ENCODE data around the gene SAMD4A. TPM values are rescaled to one million over a fixed set of nuclear protein-coding genes. Genes with fewer than 3 reads are reported as not detected.
A peak's percentile ranks its signal among the peaks of the same experiment; 100 is the strongest.

SAMD4A gene
- total RNA-seq, 6 experiments from 2014 or later, result 33.8 to 53.7 (median 41.0) TPM

- peak; percentile 33 for DNase-seq
- H3K27me3 Mint-ChIP-seq (ENCODE audit: insufficient read depth), result no peaks in the 10 kb centered on the region
These were observed 163.4 kb downstream of the SAMD4A start for GRCh38 chr14:54730156-54730961.

GRCh38 chr14:54734966-54735365 is 168.0 kb downstream of the SAMD4A start:
- Mint-ChIP-seq H3K9me3 (no peaks in the 10 kb centered on the region), H3K27me3 (ENCODE audit: insufficient read depth) (no peaks in the 10 kb centered on the region), H3K4me1 (ENCODE audit: low read depth) (peaks cover 69% of the 10 kb centered on the region)

More at GRCh38 chr14:54730156-54730961, 163.4 kb downstream of the SAMD4A start:
- Mint-ChIP-seq H3K27ac (peak overlapping the region; percentile 88), H3K4me1 (ENCODE audit: low read depth) (peaks cover 68% of the 10 kb centered on the region), H3K9me3 (no peaks in the 10 kb centered on the region), H3K36me3 (ENCODE audit: low read depth) (no peaks in the 10 kb centered on the region), H3K4me3 (peak overlapping the region; percentile 84)
- TF ChIP-seq CTCF (IDR thresholded peaks at IDR 0.05), result no peak

GRCh38 chr14:54735424-54735823 is 168.5 kb downstream of the SAMD4A start:
- H3K4me1 Mint-ChIP-seq (ENCODE audit: low read depth), result peaks cover 64% of the 10 kb centered on the region
- H3K9me3 Mint-ChIP-seq, result no peaks in the 10 kb centered on the region
- no peak overlapping the region for H3K4me3 Mint-ChIP-seq
- DNase-seq, result no peak
- TF ChIP-seq CTCF (IDR thresholded peaks at IDR 0.05), result no peak
- no peaks in the 10 kb centered on the region for H3K27me3 Mint-ChIP-seq (ENCODE audit: insufficient read depth)
- H3K36me3 Mint-ChIP-seq (ENCODE audit: low read depth), result peaks cover 6% of the 10 kb centered on the region
- no peak overlapping the region for H3K27ac Mint-ChIP-seq

More at GRCh38 chr14:54734966-54735365, 168.0 kb downstream of the SAMD4A start:
- no peak overlapping the region for H3K4me3 Mint-ChIP-seq
- no peak for DNase-seq
- peaks cover 6% of the 10 kb centered on the region for H3K36me3 Mint-ChIP-seq (ENCODE audit: low read depth)
- no peak for TF ChIP-seq CTCF (IDR thresholded peaks at IDR 0.05)
- H3K27ac Mint-ChIP-seq, result no peak overlapping the region

GRCh38 chr14:54737132-54737711 is 170.3 kb downstream of the SAMD4A start:
- no peak for TF ChIP-seq CTCF (IDR thresholded peaks at IDR 0.05)
- H3K4me1 Mint-ChIP-seq (ENCODE audit: low read depth), result peaks cover 51% of the 10 kb centered on the region
- H3K36me3 Mint-ChIP-seq (ENCODE audit: low read depth), result peaks cover 19% of the 10 kb centered on the region
- H3K27me3 Mint-ChIP-seq (ENCODE audit: insufficient read depth), result no peaks in the 10 kb centered on the region
- peak; percentile 85 for DNase-seq
- peak overlapping the region; percentile 45 for H3K27ac Mint-ChIP-seq
- 0 out of 2 replicates have a peak overlapping the region, but pooled peaks have one; percentile 5 for H3K4me3 Mint-ChIP-seq
- H3K9me3 Mint-ChIP-seq, result no peaks in the 10 kb centered on the region

GRCh38 chr14:54738009-54738408 is 171.1 kb downstream of the SAMD4A start:
- no peak for TF ChIP-seq CTCF (IDR thresholded peaks at IDR 0.05)
- H3K9me3 Mint-ChIP-seq, result no peaks in the 10 kb centered on the region
- no peak overlapping the region for H3K4me3 Mint-ChIP-seq
- peaks cover 19% of the 10 kb centered on the region for H3K36me3 Mint-ChIP-seq (ENCODE audit: low read depth)
- H3K4me1 Mint-ChIP-seq (ENCODE audit: low read depth), result peaks cover 46% of the 10 kb centered on the region
- DNase-seq, result no peak
- no peaks in the 10 kb centered on the region for H3K27me3 Mint-ChIP-seq (ENCODE audit: insufficient read depth)
- peak overlapping the region; percentile 45 for H3K27ac Mint-ChIP-seq
